ENCODE measurements around the gene METTL8.

DNA sequence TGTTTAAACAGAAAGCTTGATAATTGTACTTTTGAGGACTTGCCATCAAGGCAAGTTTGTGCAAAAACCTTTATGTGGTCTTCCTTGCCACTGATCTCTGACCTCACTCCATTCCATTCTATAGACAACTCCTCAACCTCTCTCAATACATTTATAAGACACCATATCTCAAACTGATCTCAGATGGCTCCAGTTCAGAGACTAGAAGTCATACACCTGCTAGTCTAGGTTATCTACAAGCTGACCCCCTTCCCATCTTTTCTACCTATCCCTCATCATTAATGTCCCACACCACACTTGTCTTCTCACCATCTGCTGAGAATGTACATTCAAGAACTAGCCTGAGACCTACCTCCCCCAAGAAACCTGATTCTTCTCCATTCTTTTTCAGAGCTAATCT, 113.1 kb downstream of the METTL8 start:
- TF ChIP-seq, protein P1, sequence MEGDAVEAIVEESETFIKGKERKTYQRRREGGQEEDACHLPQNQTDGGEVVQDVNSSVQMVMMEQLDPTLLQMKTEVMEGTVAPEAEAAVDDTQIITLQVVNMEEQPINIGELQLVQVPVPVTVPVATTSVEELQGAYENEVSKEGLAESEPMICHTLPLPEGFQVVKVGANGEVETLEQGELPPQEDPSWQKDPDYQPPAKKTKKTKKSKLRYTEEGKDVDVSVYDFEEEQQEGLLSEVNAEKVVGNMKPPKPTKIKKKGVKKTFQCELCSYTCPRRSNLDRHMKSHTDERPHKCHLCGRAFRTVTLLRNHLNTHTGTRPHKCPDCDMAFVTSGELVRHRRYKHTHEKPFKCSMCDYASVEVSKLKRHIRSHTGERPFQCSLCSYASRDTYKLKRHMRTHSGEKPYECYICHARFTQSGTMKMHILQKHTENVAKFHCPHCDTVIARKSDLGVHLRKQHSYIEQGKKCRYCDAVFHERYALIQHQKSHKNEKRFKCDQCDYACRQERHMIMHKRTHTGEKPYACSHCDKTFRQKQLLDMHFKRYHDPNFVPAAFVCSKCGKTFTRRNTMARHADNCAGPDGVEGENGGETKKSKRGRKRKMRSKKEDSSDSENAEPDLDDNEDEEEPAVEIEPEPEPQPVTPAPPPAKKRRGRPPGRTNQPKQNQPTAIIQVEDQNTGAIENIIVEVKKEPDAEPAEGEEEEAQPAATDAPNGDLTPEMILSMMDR (IDR thresholded peaks at IDR 0.05), result no peak
- TF ChIP-seq POLR2A (IDR thresholded peaks at IDR 0.05), result no peak
